HT1080 (cell line): Measurements from ENCODE around the gene ITPR3. TPM values are rescaled to one million over a fixed set of nuclear protein-coding genes. Genes with fewer than 3 reads are reported as not detected.

Experiments used
- DNase-seq: peaks from one replicate; pipeline ENCODE4 v3.0.0-alpha.2; 2015; ENCODE audit warnings: low read depth
- total RNA-seq: library from RNA; depleted of rRNA; stranded (reverse); fragments of >200 nt; shearing (Covaris generic); gene quantifications from 2 replicates; pipeline ENCODE4 v1.2.3, GENCODE V29; 2014

ITPR3 gene
- total RNA-seq, 1 experiment from 2014 or later: 38.3 TPM

DNA sequence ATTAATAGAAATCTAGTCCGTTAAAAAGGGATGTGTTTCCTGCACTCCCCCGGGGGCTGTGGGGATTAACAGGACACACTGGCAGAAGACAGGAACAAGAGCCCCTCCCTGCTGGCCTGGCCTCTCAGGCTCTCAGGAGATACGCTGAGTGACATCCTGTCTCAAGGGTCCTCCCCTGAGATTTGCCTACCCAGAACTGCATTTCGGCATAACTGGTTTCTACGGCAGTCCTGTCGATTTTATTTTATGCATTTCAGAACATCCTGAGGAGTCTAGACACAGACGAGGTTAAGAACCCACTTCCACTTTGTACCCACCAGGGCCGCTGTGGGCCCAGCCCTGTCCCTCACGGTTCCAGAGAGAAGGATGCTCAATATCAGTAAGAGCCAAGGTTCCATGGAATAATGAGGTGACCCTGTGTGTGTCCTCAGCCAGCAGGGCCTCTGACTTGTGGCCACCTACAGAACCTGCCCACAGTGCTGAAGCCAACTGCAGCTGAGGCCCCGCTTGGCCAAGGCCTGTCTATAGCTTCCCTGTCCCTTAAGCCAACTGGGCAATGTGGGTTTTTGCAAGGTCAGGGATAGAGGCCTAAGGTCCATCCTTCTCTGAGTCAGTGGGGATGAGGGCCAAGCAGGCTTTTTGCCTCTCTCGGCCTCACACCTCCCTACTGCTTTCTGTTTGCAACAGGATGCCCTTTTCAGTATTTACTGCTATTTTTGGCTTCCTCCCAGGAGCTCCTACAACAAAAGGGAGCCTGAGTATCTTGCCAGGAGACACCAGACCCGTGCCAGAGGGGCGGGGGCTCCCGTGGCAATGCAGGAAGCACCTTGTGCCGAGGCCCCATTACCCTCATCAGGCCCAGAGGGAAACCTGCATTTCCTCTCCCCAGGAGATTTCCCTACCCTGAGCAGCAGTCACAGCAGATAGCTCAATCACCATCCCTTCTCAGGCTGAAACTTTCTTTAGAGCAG lies 75.7 kb downstream of the ITPR3 start:
- peak; percentile 82 for DNase-seq

DNA sequence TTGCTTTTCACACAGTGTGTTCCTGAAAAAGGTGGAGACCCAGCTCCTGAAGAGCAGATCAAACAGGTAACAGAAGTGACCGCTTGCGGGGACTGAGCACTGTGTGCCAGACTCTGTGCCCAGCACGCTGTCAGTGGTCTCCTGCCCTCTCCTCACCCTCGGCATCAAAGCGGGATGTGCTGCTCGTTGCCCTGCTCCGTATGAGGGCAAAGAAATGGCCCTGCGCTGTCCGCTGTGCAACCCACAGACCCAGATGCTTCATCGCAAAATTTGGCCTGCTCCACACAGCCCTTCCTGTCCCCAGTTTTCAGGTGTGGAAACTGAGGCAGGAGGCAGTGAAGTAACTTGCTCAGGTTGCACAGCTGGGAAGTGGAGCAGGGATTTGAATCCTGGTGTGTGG lies 76.7 kb downstream of the ITPR3 start:
- DNase-seq: no peak

DNA sequence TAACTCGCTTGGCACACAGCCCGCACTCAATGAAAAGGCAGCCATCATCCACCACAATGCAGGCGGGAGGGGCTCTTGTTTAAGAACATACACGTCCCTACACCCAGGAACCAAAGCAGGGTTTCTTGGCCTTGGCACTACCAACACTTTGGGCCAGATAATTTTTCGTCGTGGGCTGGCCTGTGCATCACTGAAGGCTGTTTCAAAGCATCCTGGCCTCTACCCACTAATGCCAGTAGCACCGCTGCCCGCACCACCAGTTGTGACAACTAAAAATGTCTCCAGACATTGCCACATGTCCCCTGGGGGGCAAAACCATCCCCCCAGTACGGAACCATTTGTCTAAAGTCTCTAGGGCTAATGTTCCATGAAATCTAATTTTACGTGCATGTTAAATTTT lies 77.4 kb downstream of the ITPR3 start:
- DNase-seq: no peak

DNA sequence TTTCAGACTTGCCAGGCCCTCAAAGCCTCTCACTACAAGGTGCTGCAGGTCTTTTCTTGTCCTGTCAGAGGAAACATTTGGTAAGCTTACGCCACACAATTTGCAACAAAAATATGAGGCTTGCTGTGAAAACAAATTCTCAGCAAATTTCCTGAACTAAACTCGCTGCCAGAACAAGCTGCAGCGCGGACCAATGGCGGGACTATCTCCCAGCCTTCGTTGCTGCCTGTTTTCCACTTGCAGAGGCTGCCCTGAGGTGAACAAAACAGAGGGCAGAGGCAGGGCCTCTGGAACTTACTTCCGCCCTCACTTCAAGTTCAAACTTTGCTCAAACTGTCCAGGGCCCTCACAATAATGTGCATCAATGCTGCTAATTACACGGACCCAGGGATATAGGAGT lies 78.0 kb downstream of the ITPR3 start:
- DNase-seq: no peak

DNA sequence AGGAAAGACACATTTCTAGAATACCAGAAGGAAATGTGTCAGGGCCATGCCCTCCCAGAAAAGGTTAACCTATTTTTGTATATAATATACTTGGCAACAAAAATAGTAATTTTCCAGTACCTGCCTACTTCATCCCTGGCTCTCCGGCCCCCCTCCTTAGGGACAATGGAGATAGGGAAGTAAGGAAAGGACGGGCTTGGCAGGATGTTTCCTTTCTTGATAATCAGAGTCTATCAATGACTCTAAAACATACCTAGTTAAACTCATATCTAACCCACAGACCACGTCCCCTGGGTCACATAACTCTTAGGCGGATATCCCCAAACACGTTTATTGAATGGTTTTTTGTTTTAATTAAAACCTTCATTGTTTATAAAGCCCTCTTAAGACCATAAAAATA lies 78.6 kb downstream of the ITPR3 start:
- no peak for DNase-seq

DNA sequence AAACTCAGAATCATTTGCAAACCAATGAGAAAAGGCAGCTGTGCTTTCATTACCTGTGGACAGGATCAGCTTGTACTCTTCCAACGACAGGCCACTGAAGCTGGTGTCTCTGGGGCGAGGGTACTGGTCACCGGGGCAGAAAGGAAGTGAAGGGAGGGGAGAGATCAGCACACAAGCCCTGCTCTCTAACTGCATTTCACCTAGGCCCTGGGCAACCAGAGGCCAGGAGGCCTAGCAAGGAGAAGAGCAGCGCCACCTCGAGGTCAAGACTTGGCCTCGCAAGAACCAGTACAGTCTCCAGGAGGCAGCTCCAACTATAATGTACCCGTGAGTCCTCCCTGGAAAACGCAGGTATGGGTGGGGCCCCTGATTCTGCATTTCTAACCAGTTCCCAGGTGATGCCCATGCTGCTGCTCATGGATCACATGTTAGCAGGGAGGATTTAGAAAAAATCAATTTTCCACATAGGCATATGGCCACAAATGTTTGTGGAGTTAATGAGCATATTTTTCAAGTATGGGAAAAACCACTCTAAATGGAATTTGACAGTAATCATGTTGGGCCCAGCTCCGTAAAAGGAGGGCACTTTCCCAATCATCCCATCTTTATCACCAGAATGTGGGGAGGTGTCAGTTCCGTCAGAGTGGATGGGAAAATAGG lies 79.4 kb downstream of the ITPR3 start:
- DNase-seq: peak; percentile 71

DNA sequence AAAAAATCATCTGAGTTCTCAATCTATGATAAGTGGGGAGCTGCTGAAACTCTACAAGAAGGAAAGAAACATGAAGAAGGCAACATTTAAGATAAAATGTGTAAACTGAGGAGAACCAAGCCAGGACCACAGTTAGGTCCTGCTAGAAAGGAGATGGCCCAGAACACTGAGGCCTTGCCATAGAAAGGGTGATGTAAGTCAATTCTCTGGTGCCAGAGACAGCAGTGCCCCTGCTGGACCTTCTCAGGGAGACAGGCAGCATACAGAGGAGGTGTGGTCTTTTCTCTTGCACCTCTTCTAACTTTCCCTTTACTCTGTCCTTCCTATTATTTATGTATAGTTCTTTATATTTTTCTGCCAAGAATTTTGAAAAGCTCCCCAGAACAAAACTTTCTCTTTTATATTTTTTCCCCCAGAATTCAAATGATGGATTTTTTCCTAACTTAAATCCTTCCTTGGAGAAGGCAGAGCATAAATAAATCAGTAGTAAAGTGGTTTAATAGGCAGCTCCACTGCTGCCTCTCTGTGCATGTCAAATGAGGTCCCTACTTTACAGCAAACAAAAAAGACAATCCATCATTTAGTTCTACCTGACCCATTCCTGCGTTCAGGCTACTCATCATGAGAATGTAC lies 81.3 kb downstream of the ITPR3 start:
- peak; percentile 64 for DNase-seq

DNA sequence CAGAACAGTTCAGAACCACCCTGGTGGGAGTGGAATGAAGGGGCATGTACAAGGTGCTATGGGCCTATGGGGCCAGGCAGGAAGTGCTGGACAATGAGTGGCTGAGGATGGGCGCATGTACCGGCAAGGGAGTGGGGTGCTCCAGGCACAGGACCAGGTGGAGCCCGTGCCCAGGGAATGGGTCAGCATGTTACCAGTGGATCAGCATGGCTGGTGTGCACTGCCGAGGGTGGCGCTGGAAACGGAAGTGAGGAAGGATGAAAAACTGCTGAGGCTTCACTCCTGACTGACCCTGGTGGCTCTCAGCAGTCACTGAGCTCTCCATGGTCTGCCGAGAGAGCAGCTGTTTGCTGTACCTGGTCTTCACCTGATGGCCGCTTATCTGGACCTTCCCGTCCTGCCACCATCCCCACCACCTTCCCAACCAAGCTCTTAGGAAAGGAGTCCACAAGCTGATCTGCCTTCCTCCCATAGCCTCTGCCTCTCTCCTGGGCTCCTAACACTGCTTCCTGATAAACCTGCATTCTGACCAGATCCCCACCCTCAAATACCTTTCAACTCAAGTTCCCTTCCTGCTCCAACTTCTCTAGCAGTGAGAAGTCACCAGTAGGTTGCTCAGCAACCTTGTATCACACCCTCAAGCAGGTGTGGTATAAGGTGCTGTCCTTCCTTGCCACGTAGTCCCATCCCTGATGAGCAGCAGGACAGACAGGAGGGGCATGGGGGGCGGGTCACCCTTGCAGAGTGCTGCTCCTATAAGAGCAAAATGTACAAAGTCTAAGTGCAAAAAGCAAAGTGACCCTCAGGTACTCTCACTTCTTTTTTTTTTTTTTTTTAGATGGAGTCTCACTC lies 83.3 kb downstream of the ITPR3 start:
- DNase-seq: no peak

DNA sequence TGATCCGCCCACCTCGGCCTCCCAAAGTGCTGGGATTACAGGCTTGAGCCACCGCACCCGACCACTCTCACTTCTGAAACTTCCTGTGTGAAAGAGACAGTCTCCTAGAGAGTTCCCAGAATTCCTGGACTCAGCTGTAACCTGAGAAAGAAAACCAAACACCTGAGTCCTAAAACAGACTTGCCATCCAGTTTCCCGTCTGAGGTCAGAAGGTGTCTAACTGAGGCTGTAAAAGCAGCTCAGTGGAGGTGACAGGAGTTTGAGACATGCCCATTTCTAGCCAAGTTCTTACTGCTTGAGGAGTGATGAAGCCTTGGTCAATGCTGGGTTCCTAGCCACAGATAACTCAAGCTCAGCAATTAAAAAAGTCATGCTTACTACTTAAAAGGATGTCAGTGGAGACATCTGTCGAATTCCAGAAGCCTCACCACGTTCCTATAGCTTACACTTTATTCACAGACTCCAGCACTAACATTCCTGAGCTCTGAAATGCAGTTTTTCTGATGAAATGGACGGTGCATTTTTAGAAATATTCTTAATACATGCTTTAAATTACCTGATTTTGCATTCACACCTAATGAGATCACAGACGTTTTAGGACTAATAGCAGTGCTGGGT lies 84.3 kb downstream of the ITPR3 start:
- no peak for DNase-seq

DNA sequence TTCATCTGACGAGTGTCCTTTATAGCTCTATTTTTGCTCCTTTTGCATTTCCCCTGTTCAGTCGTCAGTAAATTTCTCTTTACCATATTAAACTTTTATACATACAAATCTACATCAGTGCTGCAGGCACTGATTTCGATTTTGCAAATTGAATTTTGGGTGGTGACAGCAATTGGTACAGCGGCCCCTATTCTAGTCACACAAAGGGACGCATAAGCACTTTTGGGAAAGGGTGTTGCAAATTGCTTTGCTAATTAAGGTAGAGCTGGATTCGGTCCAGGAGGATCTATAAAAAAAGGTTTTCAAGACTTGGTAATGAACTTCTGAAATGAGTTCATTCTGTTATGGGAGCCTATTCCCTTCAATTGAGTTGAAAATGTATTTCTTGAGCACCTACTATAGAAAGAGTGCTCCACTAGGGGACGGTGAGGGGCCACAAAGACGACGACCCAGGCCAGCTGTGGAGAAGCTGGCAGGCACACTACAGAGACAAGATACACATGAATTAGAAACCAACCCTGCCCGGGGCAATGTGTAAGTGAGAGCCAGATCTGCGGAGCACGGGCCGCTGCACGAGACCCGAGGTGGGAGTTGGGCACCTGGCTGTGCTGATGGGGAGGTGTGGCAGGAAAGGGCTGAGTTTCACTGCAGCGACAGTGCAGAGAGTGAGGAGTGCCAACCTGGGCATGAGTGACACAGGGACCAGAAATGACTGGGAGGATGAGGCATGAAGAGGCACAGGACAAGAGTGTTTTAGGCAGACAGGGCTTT lies 85.0 kb downstream of the ITPR3 start:
- no peak for DNase-seq

DNA sequence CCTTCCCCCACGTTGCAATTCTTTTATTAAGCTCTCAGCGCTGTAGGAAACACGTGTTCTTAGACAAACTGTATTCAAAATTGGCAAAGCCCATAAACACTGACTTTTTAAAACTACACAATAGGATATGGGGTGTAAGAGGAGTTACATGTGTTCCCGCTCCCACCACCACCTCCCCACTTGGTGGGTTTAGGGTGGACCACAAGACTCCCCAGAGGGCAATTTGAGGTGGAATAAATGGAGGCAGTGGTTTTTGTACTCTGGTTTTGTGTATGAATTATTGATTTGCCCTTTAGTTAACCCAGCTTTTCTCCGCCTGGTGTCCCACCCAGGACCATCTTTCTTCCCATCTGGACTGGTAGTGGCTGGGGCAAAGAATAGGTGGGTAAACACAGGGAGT lies 86.6 kb downstream of the ITPR3 start:
- DNase-seq: no peak

DNA sequence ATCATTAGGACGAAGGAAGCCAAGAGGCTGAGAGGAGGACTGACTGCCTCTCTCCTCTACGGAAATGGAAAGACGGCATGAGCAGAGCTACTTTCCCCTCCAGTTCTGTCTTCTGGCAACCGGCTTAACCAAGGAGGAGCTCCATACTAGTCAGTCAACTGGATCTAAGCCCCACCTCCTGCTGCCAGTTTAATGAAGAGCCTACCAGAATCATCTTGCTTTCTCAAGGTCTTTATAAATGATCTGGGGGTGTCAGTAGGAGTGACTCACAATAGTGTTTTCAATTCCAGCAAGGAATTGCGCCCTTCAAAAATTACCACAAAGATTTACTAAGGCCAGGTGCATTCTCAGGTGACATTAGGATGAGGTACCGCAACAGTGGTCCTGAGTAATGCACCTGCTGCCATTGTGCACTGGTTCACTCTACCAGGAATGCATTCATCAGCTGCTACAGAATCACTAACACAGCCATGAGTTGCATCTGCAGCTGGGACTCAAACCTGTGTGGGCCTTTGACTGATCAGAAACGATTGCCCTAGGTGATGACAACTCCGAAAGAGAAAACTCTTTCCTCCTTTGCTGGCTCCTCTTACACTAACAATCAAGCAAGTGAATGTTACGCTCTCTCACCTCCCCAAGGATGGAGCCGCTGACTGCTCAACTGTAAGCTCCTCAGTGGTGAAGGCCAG lies 87.5 kb downstream of the ITPR3 start:
- no peak for DNase-seq

DNA sequence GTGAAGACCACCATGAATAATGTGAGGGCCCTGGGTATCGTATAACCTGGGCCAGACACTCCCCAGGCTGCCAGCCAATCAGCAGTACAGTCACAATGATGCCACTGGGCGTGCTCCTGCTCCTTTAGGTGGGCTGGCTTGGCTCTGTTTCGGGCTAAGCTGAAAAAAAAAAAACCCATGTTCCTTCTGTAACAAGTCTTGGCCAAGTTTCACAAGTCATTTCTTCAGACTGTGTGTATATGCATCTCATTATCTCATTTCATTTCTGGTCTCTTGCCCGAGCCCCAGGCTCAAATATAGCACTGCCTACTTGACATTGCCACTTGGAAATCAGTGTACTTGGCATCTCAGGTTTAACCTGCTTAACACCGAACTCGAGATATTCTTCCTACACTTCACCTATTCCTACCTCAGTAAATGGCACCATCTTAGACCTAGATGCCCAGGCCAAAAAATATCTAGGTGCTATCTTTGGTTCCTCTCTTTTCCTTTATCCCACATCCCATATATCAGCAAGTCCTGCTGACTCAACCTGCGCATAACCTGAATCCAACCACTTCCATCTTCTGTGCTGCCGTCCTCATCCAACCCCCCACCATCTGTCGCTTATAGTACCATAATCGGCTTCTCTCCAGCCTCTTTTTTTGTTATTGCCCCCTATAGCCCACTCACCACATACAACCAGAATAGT lies 88.6 kb downstream of the ITPR3 start:
- no peak for DNase-seq

DNA sequence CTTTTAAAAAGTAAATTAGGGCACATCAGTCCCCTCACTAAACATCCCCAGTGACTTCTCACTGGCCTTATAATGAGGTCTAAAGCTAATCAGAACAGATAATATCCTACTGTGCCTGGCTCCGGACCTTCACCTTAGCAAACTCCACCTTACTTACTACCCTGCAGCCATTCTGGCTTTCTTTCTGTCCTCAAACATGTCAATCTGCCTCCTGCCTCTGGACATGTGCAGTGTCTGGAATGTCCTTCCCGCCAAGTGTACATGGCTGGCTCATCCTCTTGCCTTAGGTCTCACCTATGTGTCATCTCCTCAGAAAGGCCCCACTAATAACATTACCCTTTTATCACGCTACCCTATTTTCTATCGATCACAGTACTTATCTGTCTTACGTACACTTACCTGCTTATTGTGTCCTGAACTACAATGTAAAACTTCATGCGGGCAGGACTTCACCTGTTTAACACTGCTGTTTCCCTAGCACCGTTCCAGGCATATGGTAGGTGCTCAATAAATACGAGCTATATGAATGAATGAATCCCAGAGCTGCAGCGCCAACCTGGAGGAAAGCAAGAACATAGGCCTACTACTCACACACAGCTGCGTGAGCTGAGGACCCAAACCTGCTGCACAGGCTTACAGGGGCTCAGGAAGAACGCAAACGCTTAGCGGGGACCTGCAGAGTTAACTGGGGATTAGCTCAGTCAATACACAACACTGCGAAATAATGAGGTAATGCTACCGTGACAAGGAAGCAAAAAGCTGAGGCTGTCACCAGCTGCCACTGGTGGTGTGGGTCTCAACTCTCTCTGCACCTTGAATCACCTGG lies 89.4 kb downstream of the ITPR3 start:
- no peak for DNase-seq

DNA sequence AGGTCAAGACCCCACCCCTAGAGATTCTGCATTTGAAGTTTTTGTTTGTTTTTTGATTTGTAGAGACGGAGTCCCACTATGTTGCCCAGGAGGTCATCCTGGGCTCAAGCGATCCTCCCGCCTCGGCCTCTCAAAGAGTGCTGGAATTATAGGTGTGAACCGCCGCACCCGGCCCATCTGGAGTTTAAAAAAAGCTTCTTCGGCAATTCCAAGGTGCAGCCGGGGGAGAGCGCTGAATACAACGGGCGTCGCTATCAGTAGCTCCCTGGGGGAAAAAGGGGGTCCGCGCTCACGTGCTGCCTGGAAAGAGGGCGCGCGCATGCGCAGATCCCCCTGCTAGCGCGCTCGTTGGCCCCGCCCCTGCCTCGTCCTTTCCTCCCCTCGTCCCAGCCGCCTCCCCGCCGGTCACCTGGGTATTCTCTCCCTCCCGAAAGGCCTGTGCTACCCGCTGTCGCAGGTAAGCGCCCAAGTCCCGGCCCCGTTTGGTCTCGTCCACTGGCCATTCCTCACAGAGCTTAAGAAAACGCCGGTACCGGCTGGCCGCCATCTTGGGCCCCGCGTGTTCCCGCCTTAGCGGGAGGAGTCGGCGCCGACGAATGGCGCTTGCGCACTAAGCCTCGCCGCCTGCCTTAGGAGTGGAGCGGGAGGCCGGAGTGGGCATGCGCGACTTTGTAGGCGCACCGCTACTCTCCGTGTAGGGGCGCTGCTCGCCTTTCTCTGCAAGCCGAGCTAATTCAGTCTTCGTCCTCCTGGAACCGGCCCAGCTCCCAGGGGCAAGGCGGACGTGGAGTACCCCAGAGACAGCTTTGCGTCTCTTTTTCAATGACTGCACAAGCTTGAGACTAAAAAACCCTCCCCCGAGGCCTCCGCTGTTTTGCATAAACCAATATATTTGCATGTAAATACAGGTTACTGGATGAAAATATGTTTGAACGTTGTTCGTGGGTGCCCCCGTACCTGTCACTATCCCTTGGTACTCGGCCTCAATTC lies 90.3 kb downstream of the ITPR3 start, which contains the start of gene UQCC2:
UQCC2 (minus strand) TSS at position 561 of the 990 bp plus-strand sequence; CDS start at position 547, 14 bp downstream.
- peak; percentile 91 for DNase-seq

DNA sequence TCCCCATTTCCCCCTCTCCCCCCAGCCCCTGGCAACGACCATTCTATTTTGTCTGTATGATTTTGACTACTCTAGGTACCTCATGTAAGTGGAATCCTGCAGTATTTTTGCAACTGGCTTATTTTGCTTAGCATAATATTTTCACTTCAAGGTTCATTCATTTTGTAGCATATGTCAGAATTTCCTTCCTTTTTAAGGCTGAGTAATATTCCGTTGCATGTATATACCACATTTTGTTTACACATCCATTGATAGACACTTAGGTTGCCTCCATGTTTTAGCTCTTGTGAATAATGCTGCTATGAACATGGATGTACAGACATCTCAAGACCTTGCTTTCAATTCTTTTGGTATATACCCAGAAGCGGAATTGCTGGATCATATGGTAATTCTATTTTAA lies 91.8 kb downstream of the ITPR3 start:
- DNase-seq: no peak

DNA sequence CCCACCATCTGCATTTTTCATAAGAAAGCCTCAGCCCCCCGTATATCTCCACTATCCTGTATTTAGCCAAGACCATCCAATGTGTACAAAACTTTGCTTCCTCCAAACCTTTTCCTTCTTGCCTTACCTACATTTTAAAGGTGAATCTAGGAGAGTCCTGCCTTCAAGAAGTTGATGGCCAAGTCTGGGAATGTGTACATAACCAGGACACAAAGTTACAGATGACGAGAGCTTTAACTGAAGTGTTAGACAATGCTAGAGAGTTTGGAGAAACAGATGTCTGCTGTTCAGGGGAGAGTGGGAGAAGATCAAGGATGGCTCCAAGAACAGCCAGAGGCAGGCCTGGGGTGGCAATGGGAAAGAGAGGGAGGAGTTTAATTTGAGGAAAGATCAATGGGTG lies 92.7 kb downstream of the ITPR3 start:
- no peak for DNase-seq
